Measurements from ENCODE around the gene REV1. TPM values are rescaled to one million over a fixed set of nuclear protein-coding genes. Genes with fewer than 3 reads are reported as not detected.
"Not testable (repeated sequence)": the region's sequence is repeated elsewhere in the genome, so short reads cannot be mapped to it uniquely, and the experiment has no call there.

REV1 gene
- 25.3 TPM for total RNA-seq

DNA sequence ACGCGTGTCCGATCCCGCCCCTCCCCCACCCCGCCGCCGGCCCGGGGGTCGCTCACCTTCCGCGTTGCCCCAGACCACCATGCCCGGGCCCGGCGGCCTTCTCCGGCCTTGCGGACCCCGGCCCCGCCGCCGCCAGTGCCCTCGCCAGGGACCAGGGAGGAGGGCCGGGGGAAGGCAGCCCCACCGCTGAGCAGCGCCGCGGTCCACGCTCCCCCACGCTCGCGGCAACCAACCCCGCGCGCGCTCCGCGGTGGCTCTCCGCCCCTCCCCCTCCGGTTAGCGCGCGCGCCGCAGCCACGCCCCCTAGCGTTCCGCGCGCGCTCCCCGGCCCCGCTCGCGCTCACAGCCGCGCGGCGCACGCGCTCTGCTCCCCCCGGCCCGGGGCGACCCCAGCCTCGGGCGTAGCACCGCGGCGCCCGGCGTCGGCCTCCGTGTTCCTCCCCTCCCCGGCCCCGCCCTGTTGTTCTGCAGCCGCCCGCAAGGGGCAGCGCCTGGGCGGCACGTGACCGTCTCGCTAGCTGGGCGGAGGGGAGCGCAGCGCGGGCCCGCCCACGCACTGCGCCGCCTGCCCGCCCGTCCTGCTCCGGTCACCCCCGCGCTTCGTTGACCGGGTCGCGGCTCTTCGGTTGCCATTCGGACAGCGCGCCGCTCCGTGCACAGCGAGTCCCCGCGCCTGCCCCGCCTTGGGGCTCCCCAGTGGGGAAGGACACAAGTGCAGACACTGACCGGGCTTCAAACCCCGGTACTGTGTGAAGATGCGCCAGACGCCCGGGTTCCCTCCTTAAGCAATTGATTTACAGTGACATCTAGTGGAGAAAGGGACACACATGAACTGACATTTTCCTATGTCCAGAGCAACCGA, at the start of gene REV1:
TSS of gene REV1 (minus strand) at position 257 of the 862 bp plus-strand sequence. CDS start 25,042 bp downstream, outside the sequence.
- DNase-seq (ENCODE audit: low read depth in 2 of 3, low spot score in 2 of 3), result peak; percentile 94 to 97 (median 97)

DNA sequence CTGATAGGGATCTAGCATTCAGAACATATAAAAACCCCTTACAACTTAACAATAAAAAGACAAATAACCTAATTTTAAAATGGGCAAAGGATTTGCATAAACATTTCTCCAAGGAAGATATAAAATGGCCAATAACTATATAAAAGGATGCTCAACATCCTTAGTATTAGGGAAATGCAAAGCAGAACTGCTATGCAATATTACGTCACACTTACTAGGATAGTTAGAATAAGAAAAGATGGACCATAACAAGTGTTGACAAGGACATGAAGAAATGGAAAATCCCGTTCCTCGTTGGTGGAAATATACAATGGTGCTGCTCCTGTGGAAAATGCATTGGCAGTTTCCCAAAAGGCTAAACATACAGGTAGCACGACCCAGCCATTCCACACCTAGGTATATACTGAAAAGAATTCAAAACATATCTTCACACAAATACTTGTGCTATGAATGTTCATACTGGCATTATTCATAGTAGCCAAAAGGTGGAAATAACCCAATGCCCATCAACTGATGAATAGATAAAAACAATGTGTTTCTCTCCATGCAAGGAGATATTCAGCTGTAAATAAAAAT, 48.2 kb upstream of the REV1 start:
- no peak for DNase-seq (ENCODE audit: low read depth in 2 of 3, low spot score in 2 of 3)

DNA sequence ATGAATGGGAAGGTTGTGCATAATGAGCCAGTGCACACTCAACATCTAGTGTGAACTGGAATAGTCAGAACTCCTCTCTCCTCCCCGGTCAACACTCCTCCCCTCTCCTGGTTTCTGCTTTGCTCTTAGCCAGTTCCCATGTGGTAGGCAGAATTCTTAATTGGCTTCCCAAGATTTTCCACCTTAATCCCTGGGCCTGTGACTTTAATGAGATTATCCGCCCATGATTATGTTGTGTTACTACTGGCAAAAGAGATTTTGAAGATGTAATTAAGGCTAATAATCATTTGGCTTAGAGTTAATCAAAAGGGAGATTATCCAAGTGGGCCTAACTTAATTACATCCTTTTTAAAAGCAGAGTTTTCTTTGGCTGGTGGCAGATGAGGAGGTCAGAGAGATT, 34.2 kb upstream of the REV1 start:
- no peak for DNase-seq (ENCODE audit: low read depth in 2 of 3, low spot score in 2 of 3)

DNA sequence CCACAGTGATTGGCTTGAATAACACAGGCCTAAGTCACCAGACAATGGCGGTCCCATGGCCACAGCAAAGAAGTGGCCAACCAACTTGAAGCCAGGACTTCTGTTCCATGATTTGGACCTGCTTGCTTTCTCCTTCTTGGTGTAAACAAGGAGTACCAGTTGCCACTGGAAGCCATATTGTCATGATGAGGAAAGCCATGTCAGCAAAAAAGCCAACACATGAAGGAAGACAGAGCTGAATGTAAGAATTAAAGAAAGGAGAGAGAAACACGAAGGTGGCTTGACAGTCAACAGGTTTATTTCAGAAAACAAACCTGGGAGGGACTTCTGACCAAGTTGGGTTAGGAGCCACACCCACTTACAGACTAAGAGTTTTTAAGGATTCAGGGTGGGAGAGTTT, 32.3 kb upstream of the REV1 start:
- DNase-seq (ENCODE audit: low read depth in 2 of 3, low spot score in 2 of 3), result no peak

DNA sequence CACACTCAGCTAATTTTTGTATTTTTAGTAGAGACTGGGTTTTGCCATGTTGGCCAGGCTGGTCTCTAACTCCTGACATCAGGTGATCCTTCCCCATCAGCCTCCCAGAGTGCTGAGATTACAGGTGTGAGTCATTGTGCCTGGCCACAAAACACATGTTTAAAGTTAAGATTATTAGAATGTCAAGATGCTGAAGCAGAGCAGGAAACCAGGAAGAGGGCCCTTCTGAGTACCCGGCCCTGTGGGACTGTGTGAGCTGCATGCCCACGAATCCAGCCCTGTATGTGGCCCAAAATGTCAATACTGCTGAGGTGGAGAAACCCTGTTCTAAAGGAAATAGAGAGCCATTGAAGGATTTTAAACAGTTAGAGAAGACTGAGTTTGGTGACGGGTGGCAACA, 31.0 kb upstream of the REV1 start:
- no peak for DNase-seq (ENCODE audit: low read depth in 2 of 3, low spot score in 2 of 3)

DNA sequence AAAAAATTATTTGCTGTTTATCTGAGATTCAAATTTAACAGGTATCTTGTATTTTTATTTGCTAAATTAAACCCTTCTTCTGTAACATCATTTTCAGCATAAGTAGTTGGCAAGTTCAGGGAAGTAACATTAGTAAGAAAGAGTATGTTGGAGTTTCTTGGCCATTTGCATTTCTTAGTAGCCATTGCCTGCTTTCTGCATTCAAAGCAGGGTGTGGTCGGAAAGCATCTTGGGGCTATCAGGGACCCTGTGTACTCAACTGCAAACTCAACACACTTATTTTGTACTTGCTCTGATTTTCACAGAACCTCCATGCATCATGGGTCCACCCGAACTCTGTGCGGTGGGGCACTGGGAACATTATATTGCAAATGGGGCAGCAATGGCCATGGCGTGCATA, 30.4 kb upstream of the REV1 start:
- DNase-seq (ENCODE audit: low read depth in 2 of 3, low spot score in 2 of 3), result no peak

DNA sequence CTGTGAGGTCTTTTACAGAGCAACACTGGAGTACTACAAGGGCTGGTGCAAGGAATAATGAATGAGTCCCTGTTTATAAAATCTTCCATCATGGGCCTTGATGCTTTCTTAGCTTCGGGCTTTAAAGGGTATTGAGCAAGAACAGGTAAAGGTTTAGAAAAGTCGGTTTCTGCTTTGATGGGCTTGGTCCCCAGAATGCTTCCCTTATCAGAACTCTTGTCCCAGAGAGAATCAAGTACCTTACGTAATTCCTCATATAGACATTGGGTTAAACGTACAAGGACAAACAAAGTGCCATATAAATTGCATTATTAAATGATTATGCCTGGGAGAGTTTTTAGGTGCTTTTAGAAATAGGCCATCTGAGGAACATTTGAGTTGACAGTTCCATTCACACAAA, 24.5 kb upstream of the REV1 start:
- DNase-seq (ENCODE audit: low read depth in 2 of 3, low spot score in 2 of 3), result no peak

DNA sequence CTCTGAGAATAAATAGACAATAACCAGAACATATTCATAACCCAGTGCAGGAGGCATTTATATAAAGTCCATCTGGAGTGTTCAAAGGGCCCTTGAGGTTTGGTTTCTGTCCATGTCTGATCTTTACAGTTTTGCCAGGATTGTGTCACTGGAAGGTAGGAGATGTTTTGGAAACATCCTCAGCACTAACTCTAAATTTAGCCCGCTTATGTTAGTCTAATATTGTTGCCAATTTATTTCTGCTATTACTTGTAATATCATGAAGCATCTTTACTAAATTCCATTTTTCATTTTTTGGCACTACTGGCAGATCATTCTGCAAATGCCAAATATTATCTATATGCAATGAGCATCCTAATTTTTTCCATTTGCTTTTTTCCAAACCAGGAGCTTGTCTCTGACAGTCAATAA, 22.4 kb upstream of the REV1 start:
- DNase-seq (ENCODE audit: low read depth in 2 of 3, low spot score in 2 of 3), result no peak

DNA sequence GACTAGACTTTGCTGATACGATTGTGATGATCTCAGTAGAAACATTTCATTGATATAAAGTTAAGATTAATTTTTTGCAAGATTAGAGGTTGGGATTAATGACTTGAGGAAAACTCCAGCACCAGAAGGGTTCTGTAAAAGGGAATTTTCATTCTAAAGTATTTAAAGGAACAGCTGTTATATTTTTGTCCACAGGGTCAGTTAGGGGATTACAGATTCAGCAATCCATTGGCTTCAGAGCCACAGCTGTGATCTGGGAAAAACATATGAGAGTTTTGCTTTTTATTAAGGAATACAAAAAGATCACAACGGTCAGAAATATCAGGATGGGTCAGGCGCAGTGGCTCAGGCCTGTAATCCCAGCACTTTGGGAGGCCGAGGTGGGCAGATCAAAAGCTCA, 19.6 kb upstream of the REV1 start:
- DNase-seq (ENCODE audit: low read depth in 2 of 3, low spot score in 2 of 3), result no peak

DNA sequence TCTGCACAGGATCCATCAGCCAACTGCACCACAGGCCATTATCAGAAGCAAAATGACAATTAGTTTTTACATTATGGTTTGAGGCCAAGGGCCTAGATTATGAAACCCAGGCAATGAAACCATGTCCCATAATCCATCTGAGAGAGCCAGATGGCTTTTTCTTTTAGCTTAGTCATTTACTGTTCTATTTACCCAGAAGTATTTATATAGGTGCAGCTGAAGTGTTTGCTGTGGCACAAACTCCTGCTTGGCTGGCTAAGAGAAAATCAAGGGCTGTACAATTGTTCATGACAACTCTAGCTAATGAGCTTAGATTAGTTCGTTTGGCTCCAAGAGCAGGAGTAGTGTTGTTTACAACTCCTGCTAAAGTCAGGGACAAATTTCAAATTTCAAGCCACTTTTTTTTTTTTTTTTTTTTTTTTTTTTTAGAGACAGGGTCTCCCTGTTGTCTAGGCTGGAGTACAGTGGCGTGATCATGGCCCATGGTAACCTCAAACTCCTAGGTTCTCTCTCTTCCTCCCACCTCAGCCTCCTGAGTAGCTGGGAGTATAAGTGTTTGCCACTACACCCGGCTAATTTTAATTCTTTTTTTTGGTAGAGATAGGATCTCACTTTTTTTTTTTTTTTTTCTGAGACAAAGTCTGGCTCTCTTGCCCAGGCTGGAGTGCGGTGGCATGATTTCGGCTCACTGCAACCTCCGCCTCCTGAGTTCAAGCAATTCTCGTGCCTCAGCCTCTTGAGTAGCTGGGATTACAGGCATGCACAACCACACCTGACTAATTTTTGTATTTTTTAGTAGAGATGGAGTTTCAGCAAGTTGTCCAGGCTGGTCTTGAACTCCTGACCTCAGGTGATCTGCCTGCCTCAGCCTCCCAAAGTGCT, 18.4 kb upstream of the REV1 start:
- DNase-seq (ENCODE audit: low read depth in 2 of 3, low spot score in 2 of 3), result no peak

DNA sequence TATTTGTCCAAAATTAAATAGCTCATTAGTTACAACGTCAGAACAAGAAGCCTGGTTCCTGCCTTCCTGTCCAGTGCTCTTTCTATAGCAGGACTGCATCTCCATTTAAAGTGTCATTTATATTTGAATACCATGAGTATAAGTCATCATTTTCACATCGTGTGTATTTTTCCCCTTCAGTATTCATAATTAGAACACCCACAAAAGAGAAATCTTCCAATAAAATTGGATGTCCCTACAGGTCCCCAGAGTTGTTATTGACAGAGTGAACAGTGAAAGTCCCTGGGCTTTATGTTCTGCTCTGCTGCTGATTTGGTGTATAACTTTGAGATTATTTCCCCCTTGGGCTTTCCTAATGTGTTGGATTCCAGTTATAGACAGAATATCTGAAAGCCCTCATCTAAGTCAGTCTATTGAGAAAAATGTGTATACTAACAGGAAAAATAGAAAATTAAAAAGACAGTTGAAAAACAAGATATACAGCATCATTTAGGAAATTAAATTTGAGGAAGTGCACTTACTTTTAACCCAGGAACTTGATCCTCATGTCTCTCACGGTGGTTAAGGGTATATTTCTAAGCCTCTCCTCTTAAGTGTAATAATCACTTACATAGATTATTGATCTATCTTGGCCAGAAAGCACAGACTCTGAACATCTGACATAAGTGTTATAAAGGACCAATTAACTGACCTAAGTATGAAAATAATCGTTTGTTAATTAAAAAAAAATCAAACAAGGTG, 15.2 kb upstream of the REV1 start:
- no peak for DNase-seq (ENCODE audit: low read depth in 2 of 3, low spot score in 2 of 3)

DNA sequence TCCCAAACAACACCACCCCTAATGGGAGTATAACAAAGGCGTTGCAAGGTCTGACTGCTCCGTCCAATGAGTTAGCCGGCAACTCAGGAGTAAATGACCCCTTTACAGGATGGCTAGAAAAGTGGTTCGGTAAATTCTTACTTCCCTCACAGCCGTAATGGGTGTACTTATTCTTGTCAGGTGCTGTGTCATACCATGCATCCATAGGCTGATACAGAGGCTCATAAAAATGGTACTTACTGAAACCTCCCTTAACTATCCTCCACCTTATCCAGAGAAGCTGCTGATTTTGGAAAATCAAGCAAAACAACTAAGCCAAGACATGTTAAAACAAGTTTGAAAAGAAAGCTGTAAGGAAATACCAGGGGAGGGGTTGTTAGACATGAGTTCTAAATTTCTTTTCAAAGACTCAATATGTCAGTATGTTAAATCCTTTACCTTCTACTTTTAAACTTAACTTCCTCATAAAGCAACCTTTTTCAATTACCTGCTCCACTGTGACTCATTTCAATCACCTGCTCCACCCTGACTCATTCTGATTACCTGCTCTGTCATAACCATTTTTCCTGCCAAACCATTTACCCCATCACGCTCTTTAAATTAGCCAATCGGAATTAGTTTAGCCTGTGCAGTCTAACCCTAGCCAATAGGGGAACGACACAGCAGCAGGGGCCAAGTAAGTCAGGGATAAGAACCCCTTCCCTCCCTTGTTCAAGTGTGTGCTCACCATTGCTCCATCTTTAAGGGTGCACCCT, 14.0 kb upstream of the REV1 start:
- not testable (repeated sequence) for DNase-seq (ENCODE audit: low read depth in 2 of 3, low spot score in 2 of 3)

DNA sequence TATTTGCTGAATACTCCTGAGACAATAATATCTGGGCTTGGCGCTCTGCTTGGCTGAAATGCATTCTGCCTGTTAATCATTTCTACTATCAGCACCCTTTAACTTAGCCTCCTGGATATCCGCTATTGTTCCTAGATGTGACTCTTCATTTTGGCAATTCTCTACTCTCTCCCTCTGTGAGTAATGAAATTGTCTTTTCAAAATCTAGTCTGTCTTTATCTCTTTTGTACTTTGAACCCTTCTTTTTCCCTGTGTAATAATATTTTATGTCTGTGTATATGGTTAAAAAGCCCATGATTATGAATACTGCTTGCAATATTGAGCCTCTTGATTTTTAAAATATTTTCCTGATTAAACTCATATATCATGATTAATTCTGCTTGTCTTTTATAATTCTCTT, 6.2 kb upstream of the REV1 start:
- no peak for DNase-seq (ENCODE audit: low read depth in 2 of 3, low spot score in 2 of 3)

DNA sequence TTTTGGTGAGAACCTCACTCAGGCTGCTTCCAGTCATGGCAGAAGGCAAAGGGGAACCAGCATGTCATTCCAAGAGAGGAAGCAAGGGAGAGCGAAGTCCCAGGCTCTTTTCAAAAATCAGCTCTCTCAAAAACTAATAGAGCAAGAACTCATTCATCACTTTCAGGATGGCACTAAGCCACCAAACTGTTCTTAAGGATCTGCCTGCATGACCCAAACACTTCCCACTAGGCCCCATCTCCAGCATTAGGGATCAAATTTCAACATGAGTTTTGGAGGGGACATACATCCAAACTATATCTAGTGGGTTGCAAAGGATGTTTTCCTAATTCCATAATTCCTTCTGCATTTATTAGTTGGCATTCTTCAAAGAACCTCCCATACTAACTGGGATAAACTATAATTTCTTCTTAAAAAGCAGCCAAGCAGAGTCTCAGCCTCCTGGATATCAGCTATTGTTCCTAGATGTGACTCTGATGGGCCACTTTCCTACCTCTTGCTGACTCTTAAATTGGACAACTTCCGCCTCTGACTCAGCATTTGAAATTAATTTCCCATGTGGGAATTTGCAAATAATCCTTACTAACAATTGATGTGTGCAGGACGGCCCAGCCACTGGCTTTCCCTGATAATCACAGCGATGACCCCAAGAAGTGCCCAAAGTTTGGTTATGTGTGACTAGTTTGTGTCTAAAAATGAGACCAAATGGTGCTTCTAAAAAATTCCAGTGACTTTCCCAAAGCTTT, 5.5 kb upstream of the REV1 start:
- no peak for DNase-seq (ENCODE audit: low read depth in 2 of 3, low spot score in 2 of 3)

DNA sequence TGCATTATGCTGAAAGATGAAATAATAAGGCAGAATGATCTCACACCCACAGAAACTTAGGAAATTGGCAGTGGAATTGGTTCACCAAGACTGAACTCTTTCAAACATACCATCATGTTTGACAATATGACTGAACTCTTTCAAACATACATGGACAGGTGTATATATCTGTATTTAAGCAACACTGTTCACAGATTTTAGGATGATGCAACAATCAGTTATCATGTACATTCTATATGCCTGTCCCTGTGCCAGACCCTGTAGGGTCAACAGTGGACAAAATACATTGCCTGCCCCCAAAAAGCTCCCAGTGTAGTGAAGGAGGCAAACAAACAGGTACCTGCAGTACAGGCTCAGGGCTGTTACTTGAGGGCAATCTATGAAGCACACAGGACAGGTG, 2.9 kb upstream of the REV1 start:
- DNase-seq (ENCODE audit: low read depth in 2 of 3, low spot score in 2 of 3), result no peak

DNA sequence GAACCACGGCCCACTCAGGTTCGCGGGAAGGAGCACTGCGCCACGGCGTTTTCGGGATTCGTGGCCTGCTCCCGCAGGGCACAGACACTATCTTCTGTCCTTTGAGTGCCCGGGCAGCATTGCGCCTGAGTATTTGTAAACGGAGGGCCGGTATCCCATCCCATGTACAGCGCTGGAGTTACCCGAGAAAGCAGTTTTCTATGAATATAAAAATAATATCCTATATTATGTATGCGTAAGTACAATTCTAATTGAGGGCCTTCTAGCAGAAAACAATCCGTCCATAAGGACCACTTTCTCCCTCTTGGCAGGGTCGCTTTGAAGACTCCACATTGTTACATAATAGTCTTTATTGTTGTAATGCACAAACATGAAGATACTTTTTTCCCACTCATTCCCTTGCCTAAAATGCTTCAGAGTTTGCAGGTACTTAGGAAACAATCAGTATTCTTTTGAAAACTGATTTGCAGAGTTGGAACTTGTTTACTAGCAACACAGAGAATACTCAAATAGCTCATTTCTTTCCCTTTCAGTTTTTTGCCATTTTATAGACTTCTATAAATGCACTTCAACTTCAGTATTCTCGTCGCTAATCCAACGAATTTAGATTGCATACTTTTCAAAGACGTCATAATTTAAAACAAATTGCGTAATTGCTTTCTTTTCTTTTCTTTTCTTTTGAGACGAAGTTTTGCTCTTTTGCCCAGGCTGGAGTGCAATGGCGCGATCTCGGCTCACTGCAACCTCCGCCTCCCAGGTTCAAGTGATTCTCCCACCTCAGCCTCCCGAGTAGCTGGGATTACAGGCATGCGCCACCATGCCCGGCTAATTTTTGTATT, 1.0 kb upstream of the REV1 start:
- no peak for DNase-seq (ENCODE audit: low read depth in 2 of 3, low spot score in 2 of 3)

DNA sequence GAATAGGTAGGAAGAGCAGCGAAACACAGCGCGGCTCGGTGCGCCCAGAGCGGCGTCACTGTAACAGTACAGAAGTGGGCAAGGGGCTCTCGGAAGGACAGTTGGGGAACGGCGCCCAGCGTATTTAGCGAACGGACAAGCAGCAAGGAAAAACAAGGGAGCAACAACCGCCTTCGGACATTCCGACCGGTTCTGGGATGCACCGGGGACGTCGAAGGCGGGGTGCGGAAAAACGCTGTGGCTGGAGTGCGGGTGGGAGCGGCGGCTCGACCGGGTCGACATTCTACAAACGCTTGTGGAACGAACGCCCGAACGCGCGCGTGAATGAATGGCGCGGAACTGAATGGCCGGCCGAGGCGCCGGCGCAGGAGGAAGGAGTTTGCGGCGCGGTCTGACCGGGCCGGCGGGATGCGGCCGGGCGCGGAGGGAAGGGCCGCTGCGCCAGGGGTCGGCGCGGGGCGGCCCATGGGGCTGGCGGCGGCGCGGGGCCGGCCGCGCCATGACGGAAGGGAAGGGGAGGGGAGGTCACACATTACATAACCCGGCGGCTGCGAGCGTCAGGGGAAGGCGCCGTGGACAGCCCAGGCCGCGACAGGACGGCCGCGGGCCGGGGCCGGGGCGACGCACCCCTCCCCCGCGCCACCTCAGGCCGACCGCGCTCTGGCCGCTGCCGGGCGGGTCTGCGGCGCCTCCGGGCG, 605 bp downstream of the REV1 start:
- DNase-seq (ENCODE audit: low read depth in 2 of 3, low spot score in 2 of 3), result peak; percentile 18 to 76 (median 63)
